Activated naive CD4-positive, alpha-beta T cell treated with anti-CD3 and anti-CD28 coated beads, Interleukin-2, amount 10 ng/mL, durations not matched to agents 7 days and 5 days (primary cell): ENCODE data around the gene DPH2.

Experiments
- CTCF ChIA-PET: fragments of 350-600 bp; sonication (Branson Sonifier 250); formaldehyde crosslinking; loops from one replicate; lab custom pipeline; 2021; ENCODE audit warnings: antibody characterized with exemption; lab: Charles Lee
- DNase-seq: peaks from one replicate; pipeline ENCODE4 v3.0.0-alpha.2; 2020
- H3K27ac Mint-ChIP-seq: one replicate; pipeline ENCODE4 v1.8.0; 2021; ENCODE audit warnings: mild to moderate bottlenecking, moderate library complexity, mixed read lengths
- H3K27me3 Mint-ChIP-seq: one replicate; pipeline ENCODE4 v1.8.0; 2021; ENCODE audit warnings: mild to moderate bottlenecking, mixed read lengths
- H3K36me3 Mint-ChIP-seq: one replicate; pipeline ENCODE4 v1.8.0; 2021; ENCODE audit warnings: mixed read lengths
- H3K4me1 Mint-ChIP-seq: one replicate; pipeline ENCODE4 v1.8.0; 2021; ENCODE audit warnings: mixed read lengths
- H3K4me3 Mint-ChIP-seq: one replicate; pipeline ENCODE4 v1.8.0; 2021; ENCODE audit warnings: mild to moderate bottlenecking, moderate library complexity, mixed read lengths
- H3K9me3 Mint-ChIP-seq: one replicate; pipeline ENCODE4 v1.8.0; 2021; ENCODE audit warnings: mixed read lengths

The DPH2 gene

DNA sequence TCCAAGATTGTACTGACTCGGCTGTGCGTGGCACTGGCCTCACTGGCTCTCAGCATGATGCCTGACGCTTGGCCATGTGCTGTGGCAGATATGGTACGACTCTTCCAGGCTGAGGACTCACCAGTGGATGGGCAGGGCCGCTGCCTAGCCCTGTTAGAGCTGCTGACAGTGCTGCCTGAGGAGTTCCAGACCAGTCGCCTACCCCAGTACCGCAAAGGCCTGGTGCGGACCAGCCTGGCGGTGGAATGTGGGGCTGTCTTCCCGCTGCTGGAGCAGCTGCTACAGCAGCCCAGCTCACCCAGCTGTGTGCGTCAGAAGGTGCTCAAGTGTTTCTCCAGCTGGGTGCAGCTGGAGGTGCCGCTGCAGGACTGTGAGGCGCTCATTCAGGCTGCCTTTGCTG lies 20.1 kb upstream of the DPH2 start:
- H3K9me3 Mint-ChIP-seq: no peaks in the 10 kb centered on the region
- H3K4me1 Mint-ChIP-seq: peaks cover 39% of the 10 kb centered on the region
- H3K4me3 Mint-ChIP-seq: no peak overlapping the region
- no peak overlapping the region for H3K27ac Mint-ChIP-seq
- CTCF ChIA-PET: interaction anchor here (1.2 to 9.3 kb wide), 3 partner anchors 15 to 186 kb away, joined by 5 to 105 read pairs (median 8); partner anchors contain the start of gene ARTN
- no peaks in the 10 kb centered on the region for H3K27me3 Mint-ChIP-seq
- DNase-seq: no peak
- peaks cover 12% of the 10 kb centered on the region for H3K36me3 Mint-ChIP-seq

DNA sequence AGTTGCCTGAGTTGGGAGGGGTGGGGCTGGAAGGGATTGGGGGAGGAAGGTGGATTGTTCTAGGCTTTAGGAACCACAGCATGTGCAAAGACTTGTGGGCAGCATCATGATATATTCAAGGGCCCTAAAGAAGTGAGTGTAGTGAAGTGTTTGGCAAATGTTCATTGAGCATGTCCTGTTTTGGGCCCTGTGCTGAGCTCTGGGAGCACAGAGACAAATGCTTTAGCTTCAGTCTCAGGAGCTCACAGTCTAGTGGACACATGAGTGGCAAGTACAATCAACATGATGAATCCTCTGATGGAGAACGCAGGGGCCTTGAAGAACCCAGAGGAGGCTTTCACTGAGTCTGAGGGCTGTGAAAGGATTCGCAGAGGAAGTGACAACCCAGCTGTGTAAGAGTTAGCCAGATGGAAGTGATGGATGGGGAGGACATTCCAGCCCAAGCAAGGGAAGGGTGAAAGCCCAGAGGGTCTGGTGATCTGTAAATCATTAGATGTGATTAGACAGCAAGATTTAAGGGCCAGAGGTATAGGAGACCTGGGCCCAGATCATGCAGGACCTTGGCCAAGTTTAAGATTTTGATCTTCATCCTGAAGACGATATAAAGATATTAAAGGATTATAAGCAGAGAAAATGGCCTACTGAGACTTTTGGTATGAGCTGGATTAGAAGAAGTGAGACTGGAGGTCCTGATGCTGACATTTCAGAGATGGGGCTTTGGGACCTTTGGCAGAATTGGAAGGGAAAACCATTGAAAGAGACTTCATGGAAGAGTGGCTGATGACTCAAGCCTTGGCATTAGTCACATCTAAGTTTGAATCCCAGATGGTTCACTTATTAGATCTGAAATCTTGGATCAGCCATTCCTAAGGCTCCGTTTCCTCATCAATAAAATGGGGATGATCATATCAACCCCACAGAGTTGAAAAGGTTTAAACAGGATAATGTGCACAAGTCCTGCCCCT lies 18.5 kb upstream of the DPH2 start:
- CTCF ChIA-PET: interaction anchor here (0.6 to 9.3 kb wide), 3 partner anchors 17 to 188 kb away, joined by 3 to 105 read pairs (median 8); partner anchors contain the start of gene ARTN
- Mint-ChIP-seq H3K9me3 (no peaks in the 10 kb centered on the region), H3K36me3 (peaks cover 10% of the 10 kb centered on the region), H3K27me3 (no peaks in the 10 kb centered on the region), H3K4me3 (no peak overlapping the region), H3K27ac (no peak overlapping the region), H3K4me1 (peaks cover 24% of the 10 kb centered on the region)
- no peak for DNase-seq

DNA sequence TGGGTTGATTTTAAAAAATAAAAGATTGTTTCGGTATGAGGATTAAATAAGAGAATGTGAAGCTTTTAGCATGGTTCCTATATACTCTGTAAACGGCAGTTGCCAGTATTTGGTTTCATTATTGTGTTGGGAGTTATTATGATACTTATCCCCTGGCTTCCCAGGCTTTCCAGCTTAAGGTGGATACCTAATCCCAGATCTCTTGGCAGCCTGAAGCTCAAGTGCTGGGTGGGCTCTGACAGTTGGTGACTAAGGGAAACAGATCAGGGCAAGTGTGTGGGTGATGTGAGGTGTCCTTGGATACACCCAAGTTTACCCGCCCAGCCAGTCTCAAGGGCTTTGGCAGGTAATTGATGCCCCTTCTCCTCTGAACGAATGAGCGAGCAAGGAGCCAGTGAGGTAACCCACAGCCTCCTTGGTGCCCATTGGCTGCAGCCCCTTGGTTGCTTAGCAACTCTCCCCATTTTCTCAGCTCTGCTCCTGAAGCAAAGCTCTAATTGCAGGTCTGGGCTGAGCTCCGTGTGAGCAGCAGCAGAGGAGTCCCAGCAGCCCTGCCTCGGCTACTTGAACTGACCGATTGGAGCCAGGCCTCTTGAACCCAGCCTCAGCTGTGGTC lies 17.0 kb upstream of the DPH2 start:
- Mint-ChIP-seq H3K4me3 (no peak overlapping the region), H3K36me3 (peaks cover 12% of the 10 kb centered on the region), H3K27ac (no peak overlapping the region), H3K4me1 (peaks cover 17% of the 10 kb centered on the region), H3K9me3 (no peaks in the 10 kb centered on the region), H3K27me3 (no peaks in the 10 kb centered on the region)
- CTCF ChIA-PET: interaction anchor here (1.2 kb wide), 1 partner anchor 84 kb away, joined by 4 read pairs; no protein-coding TSS in a partner anchor
- DNase-seq: no peak

DNA sequence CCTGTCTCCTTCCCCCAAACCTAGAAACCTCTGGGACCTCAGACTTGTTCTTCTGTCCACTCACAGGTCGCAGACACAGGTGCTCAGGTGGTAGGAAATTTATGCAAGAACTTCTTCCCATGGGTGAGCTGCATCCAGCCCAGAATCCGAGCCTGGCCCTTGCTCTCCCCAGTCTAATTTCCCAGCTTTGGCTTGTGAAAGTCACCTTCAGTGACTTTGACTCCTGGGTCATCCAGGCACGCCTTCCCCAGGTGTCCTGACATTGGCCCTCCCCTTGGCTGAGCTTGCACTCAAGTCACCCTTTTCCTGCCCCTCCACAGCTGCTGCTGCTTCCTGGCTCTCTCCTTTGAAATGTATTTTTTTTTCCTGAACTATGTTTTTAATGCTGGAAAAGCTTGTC lies 16.4 kb upstream of the DPH2 start:
- peaks cover 12% of the 10 kb centered on the region for H3K4me1 Mint-ChIP-seq
- H3K27me3 Mint-ChIP-seq: no peaks in the 10 kb centered on the region
- DNase-seq: no peak
- no peaks in the 10 kb centered on the region for H3K9me3 Mint-ChIP-seq
- H3K36me3 Mint-ChIP-seq: peaks cover 14% of the 10 kb centered on the region
- no peak overlapping the region for H3K27ac Mint-ChIP-seq
- H3K4me3 Mint-ChIP-seq: no peak overlapping the region
- CTCF ChIA-PET: interaction anchor here (1.2 to 2.9 kb wide), 2 partner anchors 19 to 83 kb away, joined by 4 to 15 read pairs; no protein-coding TSS in a partner anchor

DNA sequence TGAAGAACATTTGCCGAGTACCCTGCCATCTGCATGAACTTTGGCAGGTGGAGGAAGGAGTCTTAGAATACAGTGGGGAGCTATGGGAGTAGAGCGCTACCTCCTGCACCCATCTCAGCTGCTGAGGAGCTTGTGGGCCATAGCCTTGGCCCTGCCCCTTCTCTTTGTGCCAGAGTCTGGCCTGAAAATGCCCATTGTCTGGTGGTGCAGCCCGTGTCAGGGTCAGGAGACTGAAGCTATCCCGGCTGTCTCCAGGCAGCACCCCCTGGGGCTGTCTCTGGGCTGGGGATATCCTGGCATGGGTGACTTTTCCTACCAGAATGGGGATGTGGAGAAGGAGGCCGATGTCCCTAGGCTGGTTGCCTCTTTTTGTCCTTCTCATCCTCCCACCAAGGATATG lies 15.8 kb upstream of the DPH2 start:
- Mint-ChIP-seq H3K27ac (no peak overlapping the region), H3K36me3 (peaks cover 17% of the 10 kb centered on the region), H3K27me3 (no peaks in the 10 kb centered on the region), H3K9me3 (no peaks in the 10 kb centered on the region), H3K4me1 (peaks cover 7% of the 10 kb centered on the region), H3K4me3 (no peak overlapping the region)
- CTCF ChIA-PET: interaction anchor here (1.2 to 2.9 kb wide), 2 partner anchors 19 to 83 kb away, joined by 4 to 15 read pairs; no protein-coding TSS in a partner anchor
- no peak for DNase-seq

DNA sequence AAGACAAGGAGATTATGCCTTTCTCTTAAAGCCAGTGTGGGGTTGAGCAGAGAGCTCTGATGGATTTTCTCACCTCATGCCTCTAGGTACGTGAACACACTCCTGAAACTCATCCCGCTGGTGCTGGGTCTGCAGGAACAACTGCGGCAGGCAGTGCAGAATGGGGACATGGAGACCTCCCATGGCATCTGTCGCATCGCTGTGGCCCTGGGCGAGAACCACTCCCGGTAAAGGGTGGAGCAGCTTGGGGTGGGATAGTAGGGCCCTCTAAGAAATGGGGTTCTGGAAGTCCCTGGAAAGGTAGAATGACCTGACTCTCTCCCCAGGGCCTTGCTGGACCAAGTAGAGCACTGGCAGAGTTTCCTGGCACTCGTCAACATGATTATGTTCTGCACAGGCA lies 13.6 kb upstream of the DPH2 start:
- H3K4me1 Mint-ChIP-seq: no peaks in the 10 kb centered on the region
- peaks cover 9% of the 10 kb centered on the region for H3K36me3 Mint-ChIP-seq
- no peak for DNase-seq
- H3K4me3 Mint-ChIP-seq: no peak overlapping the region
- CTCF ChIA-PET: interaction anchor here (1.2 to 2.9 kb wide), 3 partner anchors 10 to 22 kb away, joined by 3 to 15 read pairs (median 5); partner anchors contain the start of gene IPO13
- H3K27ac Mint-ChIP-seq: no peak overlapping the region
- no peaks in the 10 kb centered on the region for H3K9me3 Mint-ChIP-seq
- no peaks in the 10 kb centered on the region for H3K27me3 Mint-ChIP-seq

GRCh38 chr1:43957407-43958040 lies 12.3 kb upstream of the DPH2 start:
- H3K27me3 Mint-ChIP-seq: no peaks in the 10 kb centered on the region

GRCh38 chr1:43958351-43959255 lies 11.2 kb upstream of the DPH2 start:
- Mint-ChIP-seq H3K4me1 (no peaks in the 10 kb centered on the region), H3K4me3 (no peak overlapping the region), H3K36me3 (peaks cover 14% of the 10 kb centered on the region), H3K9me3 (no peaks in the 10 kb centered on the region), H3K27me3 (no peaks in the 10 kb centered on the region), H3K27ac (no peak overlapping the region)
- DNase-seq: no peak
- CTCF ChIA-PET: interaction anchor here (0.8 to 2.1 kb wide), 4 partner anchors 12 to 195 kb away, joined by 3 to 5 read pairs (median 4); partner anchors contain the start of gene DPH2

More at GRCh38 chr1:43957407-43958040, 12.3 kb upstream of the DPH2 start:
- Mint-ChIP-seq H3K9me3 (no peaks in the 10 kb centered on the region), H3K36me3 (peaks cover 13% of the 10 kb centered on the region), H3K4me3 (no peak overlapping the region), H3K27ac (no peak overlapping the region), H3K4me1 (no peaks in the 10 kb centered on the region)
- no peak for DNase-seq
- CTCF ChIA-PET: interaction anchor here (2.1 kb wide), 1 partner anchor 23 kb away, joined by 5 read pairs; no protein-coding TSS in a partner anchor

GRCh38 chr1:43960798-43961197 lies 9.0 kb upstream of the DPH2 start:
- H3K36me3 Mint-ChIP-seq: peaks cover 14% of the 10 kb centered on the region
- no peaks in the 10 kb centered on the region for H3K9me3 Mint-ChIP-seq
- CTCF ChIA-PET: no interaction called here
- no peak for DNase-seq
- no peaks in the 10 kb centered on the region for H3K27me3 Mint-ChIP-seq
- H3K4me3 Mint-ChIP-seq: no peak overlapping the region
- H3K27ac Mint-ChIP-seq: no peak overlapping the region
- no peaks in the 10 kb centered on the region for H3K4me1 Mint-ChIP-seq

DNA sequence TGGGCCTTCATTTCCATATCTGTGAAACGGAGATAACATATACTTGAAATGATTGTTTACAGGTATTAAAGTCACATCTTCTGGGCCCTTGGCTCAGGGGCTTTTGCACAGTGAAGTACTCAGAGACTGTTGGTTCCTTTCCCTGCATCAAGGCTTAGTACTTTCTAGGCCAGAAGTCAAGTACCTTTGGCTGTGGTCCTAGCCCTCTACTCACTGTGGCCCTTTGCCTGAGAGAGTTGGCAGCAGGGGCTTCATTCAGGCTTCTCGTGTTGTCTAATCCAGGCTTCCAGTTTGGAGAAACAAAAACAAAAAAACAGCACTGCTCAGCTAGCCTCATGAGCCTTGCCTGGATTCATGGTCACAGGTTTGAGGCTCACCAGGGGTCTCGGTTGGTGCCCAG lies 8.1 kb upstream of the DPH2 start:
- no peaks in the 10 kb centered on the region for H3K9me3 Mint-ChIP-seq
- DNase-seq: no peak
- peaks cover 14% of the 10 kb centered on the region for H3K36me3 Mint-ChIP-seq
- CTCF ChIA-PET: no interaction called here
- H3K27me3 Mint-ChIP-seq: no peaks in the 10 kb centered on the region
- H3K27ac Mint-ChIP-seq: no peak overlapping the region
- no peak overlapping the region for H3K4me3 Mint-ChIP-seq
- no peaks in the 10 kb centered on the region for H3K4me1 Mint-ChIP-seq

DNA sequence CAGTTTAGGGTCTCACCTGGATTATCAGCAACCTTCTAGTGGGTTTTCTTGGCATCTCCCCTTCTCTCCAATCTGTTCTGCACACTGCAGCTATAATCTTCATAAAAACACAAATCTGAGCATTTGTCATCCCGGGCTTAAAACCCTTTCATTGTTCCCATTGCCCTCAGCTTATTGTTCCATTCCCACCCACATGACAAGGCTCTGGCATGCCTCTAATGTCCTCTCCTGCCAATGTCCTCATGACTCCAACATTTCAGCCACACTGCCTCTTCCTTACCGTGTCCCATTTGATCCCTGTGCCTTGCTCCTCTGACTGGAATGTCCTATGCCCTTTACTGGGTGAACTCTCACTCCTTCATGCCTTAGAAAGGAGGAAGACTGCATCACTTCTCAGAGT lies 7.5 kb upstream of the DPH2 start:
- no peak for DNase-seq
- Mint-ChIP-seq H3K27ac (no peak overlapping the region), H3K27me3 (no peaks in the 10 kb centered on the region), H3K4me3 (no peak overlapping the region), H3K9me3 (no peaks in the 10 kb centered on the region), H3K4me1 (no peaks in the 10 kb centered on the region), H3K36me3 (peaks cover 12% of the 10 kb centered on the region)
- CTCF ChIA-PET: no interaction called here

DNA sequence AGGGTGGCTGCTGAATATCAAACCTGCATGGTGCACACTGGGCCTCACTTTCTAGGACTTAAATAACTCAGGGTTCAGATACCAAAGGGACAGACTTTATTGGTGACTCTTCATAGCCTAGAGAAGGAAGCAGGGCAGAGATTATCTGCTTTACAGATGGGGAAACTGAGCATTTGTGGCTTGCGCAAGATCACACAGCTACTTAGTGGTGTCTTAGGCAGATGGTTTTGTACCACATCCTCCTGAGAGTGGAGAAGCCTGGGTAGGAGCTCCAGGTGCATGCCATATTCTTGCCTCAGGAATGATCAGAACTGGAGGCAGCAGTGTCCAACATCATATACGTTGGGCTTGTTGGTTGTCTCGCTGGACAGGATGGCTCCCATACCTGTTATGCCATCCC lies 6.8 kb upstream of the DPH2 start:
- no peak overlapping the region for H3K4me3 Mint-ChIP-seq
- H3K36me3 Mint-ChIP-seq: peaks cover 9% of the 10 kb centered on the region
- H3K27me3 Mint-ChIP-seq: no peaks in the 10 kb centered on the region
- H3K27ac Mint-ChIP-seq: no peak overlapping the region
- no peaks in the 10 kb centered on the region for H3K9me3 Mint-ChIP-seq
- no peaks in the 10 kb centered on the region for H3K4me1 Mint-ChIP-seq
- CTCF ChIA-PET: no interaction called here
- DNase-seq: no peak

DNA sequence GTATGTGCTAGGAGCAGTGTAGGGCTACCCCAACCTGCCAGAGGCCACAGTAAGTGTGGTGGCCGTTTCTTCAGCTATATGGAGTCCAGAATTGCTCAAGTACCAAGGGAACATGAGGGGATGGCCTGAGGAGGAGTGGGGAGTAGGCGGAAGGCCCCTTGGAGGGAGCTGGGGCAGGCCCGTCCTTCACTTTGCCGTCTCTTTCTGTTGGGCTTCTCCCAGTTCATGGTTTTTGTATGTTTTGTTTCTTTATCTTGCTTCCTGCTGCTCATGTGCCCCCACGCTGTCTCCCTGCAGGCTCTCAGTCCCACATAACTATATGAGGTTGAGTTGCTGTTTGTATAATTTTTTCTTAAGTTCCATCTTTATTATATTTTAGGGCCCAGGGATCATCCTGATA lies 5.9 kb upstream of the DPH2 start:
- Mint-ChIP-seq H3K36me3 (peaks cover 8% of the 10 kb centered on the region), H3K4me3 (no peak overlapping the region), H3K27me3 (no peaks in the 10 kb centered on the region), H3K9me3 (no peaks in the 10 kb centered on the region), H3K4me1 (peaks cover 3% of the 10 kb centered on the region), H3K27ac (no peak overlapping the region)
- no peak for DNase-seq
- CTCF ChIA-PET: interaction anchor here (0.6 to 1.3 kb wide), 3 partner anchors 29 to 328 kb away, joined by 3 to 5 read pairs (median 3); no protein-coding TSS in a partner anchor
